Measurements from ENCODE around the gene TBC1D7.
A peak's percentile ranks its signal among the peaks of the same experiment; 100 is the strongest.

Gene TBC1D7

GRCh38 chr6:13294499-13295069, 33.8 kb downstream of the TBC1D7 start:
- H3K27me3 ChIP-seq (ENCODE audit: control insufficient read depth in 1 of 2, insufficient read depth in 1 of 2, low read length in 2 of 2) = no peaks in the 10 kb centered on the region
- no peak overlapping the region for H3K9ac ChIP-seq (ENCODE audit: low read length)
- no peak overlapping the region for H3K14ac ChIP-seq (ENCODE audit: low read length in 2 of 2)
- H3K9me3 ChIP-seq (ENCODE audit: control insufficient read depth, low read length) = no peaks in the 10 kb centered on the region
- H3K23ac ChIP-seq (ENCODE audit: low read length in 2 of 2) = no peak overlapping the region
- H4K8ac ChIP-seq (ENCODE audit: low read length) = no peak overlapping the region
- H3K79me1 ChIP-seq (replicated peaks; ENCODE audit: low read length, poor library complexity, severe bottlenecking) = peaks cover 40% of the 10 kb centered on the region
- H2BK120ac ChIP-seq (ENCODE audit: low read depth, low read length) = no peak overlapping the region
- H2BK5ac ChIP-seq (ENCODE audit: low read depth, low read length, poor library complexity, severe bottlenecking) = no peak overlapping the region
- peaks cover 57 to 62% of the 10 kb centered on the region in 2 experiments for H3K36me3 ChIP-seq (ENCODE audit: control insufficient read depth in 1 of 2, insufficient read depth in 2 of 2, low read depth in 1 of 2, low read length in 2 of 2)
- no peak overlapping the region for H3K27ac ChIP-seq (ENCODE audit: low read length, poor library complexity, severe bottlenecking)
- WGBS = 83% methylated on average over 11 of the region's 13 CpGs
- no peak overlapping the region for H3K4me2 ChIP-seq (ENCODE audit: low read length, poor library complexity, severe bottlenecking)
- no peak overlapping the region for H2BK15ac ChIP-seq (ENCODE audit: low read depth, poor library complexity, severe bottlenecking)
- DNase-seq = no peak
- H3K18ac ChIP-seq (ENCODE audit: low read depth in 1 of 2, low read length in 2 of 2) = no peak overlapping the region
- H2BK12ac ChIP-seq (ENCODE audit: low read length in 2 of 2) = no peak overlapping the region
- no peak overlapping the region for H2AFZ ChIP-seq (ENCODE audit: low read depth, low read length)
- H2AK5ac ChIP-seq (ENCODE audit: low read length, severe bottlenecking) = no peak overlapping the region
- no peak overlapping the region for H4K91ac ChIP-seq (ENCODE audit: low read length)
- peaks cover 10% of the 10 kb centered on the region for H3K4me1 ChIP-seq (ENCODE audit: control insufficient read depth, insufficient read depth, low read depth, low read length)
- no peak overlapping the region for H3K4me3 ChIP-seq (ENCODE audit: insufficient read depth in 1 of 2, low read depth in 1 of 2, low read length in 2 of 2)
- no peak overlapping the region for H3K4ac ChIP-seq (ENCODE audit: low read depth in 1 of 2, low read length in 2 of 2)

GRCh38 chr6:13292774-13293173, 35.6 kb downstream of the TBC1D7 start:
- peaks cover 8% of the 10 kb centered on the region for H3K4me1 ChIP-seq (ENCODE audit: control insufficient read depth, insufficient read depth, low read depth, low read length)
- no peak overlapping the region for H3K18ac ChIP-seq (ENCODE audit: low read depth in 1 of 2, low read length in 2 of 2)
- H3K4ac ChIP-seq (ENCODE audit: low read depth in 1 of 2, low read length in 2 of 2) = no peak overlapping the region
- H3K9ac ChIP-seq (ENCODE audit: low read length) = no peak overlapping the region
- H2AK5ac ChIP-seq (ENCODE audit: low read length, severe bottlenecking) = no peak overlapping the region
- H2BK120ac ChIP-seq (ENCODE audit: low read depth, low read length) = no peak overlapping the region
- no peaks in the 10 kb centered on the region for H3K9me3 ChIP-seq (ENCODE audit: control insufficient read depth, low read length)
- H3K4me3 ChIP-seq (ENCODE audit: insufficient read depth in 1 of 2, low read depth in 1 of 2, low read length in 2 of 2) = no peak overlapping the region
- H4K91ac ChIP-seq (ENCODE audit: low read length) = peak overlapping the region; percentile 58
- H3K79me1 ChIP-seq (replicated peaks; ENCODE audit: low read length, poor library complexity, severe bottlenecking) = peaks cover 38% of the 10 kb centered on the region
- no peak overlapping the region for H3K4me2 ChIP-seq (ENCODE audit: low read length, poor library complexity, severe bottlenecking)
- H2AFZ ChIP-seq (ENCODE audit: low read depth, low read length) = no peak overlapping the region
- no peak for DNase-seq
- no peak overlapping the region for H2BK5ac ChIP-seq (ENCODE audit: low read depth, low read length, poor library complexity, severe bottlenecking)
- WGBS = 93% methylated on average over 9 of the region's 9 CpGs
- H4K8ac ChIP-seq (ENCODE audit: low read length) = no peak overlapping the region
- no peak overlapping the region for H3K27ac ChIP-seq (ENCODE audit: low read length, poor library complexity, severe bottlenecking)
- H3K36me3 ChIP-seq (ENCODE audit: control insufficient read depth in 1 of 2, insufficient read depth in 2 of 2, low read depth in 1 of 2, low read length in 2 of 2) = peaks cover 54 to 67% of the 10 kb centered on the region in 2 experiments
- no peak overlapping the region for H3K23ac ChIP-seq (ENCODE audit: low read length in 2 of 2)
- H2BK12ac ChIP-seq (ENCODE audit: low read length in 2 of 2) = no peak overlapping the region
- no peaks in the 10 kb centered on the region for H3K27me3 ChIP-seq (ENCODE audit: control insufficient read depth in 1 of 2, insufficient read depth in 1 of 2, low read length in 2 of 2)
- no peak overlapping the region for H2BK15ac ChIP-seq (ENCODE audit: low read depth, poor library complexity, severe bottlenecking)
- no peak overlapping the region for H3K14ac ChIP-seq (ENCODE audit: low read length in 2 of 2)

DNA sequence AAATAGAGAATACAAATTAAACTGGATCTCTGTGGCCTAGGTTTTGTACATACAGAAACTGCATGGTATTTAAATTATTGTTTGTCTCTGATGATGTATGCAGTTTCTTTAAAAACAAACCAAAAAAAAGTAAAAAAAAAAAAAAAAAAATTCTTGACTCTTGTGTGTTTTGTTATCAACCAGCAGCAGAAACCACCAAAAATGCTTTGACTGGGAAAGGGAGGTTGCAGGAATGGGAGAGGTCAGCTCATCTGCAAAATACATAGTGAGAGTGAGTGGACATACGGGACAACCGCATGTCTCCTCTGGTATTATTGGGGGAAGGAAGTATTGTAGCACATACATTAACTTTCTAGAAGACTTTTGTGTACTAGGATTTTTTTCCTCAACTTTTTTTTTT, 38.0 kb downstream of the TBC1D7 start:
- Histone ChIP-seq H3K23ac (ENCODE audit: low read length in 2 of 2) (no peak overlapping the region), H3K4ac (ENCODE audit: low read depth in 1 of 2, low read length in 2 of 2) (no peak overlapping the region), H2BK15ac (ENCODE audit: low read depth, poor library complexity, severe bottlenecking) (no peak overlapping the region), H2BK12ac (ENCODE audit: low read length in 2 of 2) (no peak overlapping the region), H3K36me3 (ENCODE audit: control insufficient read depth in 1 of 2, insufficient read depth in 2 of 2, low read depth in 1 of 2, low read length in 2 of 2) (peaks cover 49 to 60% of the 10 kb centered on the region in 2 experiments), H4K8ac (ENCODE audit: low read length) (no peak overlapping the region), H3K27ac (ENCODE audit: low read length, poor library complexity, severe bottlenecking) (no peak overlapping the region), H3K4me2 (ENCODE audit: low read length, poor library complexity, severe bottlenecking) (no peak overlapping the region), H2BK120ac (ENCODE audit: low read depth, low read length) (no peak overlapping the region), H3K4me1 (ENCODE audit: control insufficient read depth, insufficient read depth, low read depth, low read length) (no peaks in the 10 kb centered on the region), H3K14ac (ENCODE audit: low read length in 2 of 2) (no peak overlapping the region), H3K27me3 (ENCODE audit: control insufficient read depth in 1 of 2, insufficient read depth in 1 of 2, low read length in 2 of 2) (no peaks in the 10 kb centered on the region), H3K79me1 (replicated peaks; ENCODE audit: low read length, poor library complexity, severe bottlenecking) (peaks cover 24% of the 10 kb centered on the region), H4K91ac (ENCODE audit: low read length) (no peak overlapping the region), H3K18ac (ENCODE audit: low read depth in 1 of 2, low read length in 2 of 2) (no peak overlapping the region), H2AK5ac (ENCODE audit: low read length, severe bottlenecking) (no peak overlapping the region), H2AFZ (ENCODE audit: low read depth, low read length) (no peak overlapping the region), H3K9me3 (ENCODE audit: control insufficient read depth, low read length) (no peaks in the 10 kb centered on the region), H3K4me3 (ENCODE audit: insufficient read depth in 1 of 2, low read depth in 1 of 2, low read length in 2 of 2) (no peak overlapping the region), H2BK5ac (ENCODE audit: low read depth, low read length, poor library complexity, severe bottlenecking) (no peak overlapping the region), H3K9ac (ENCODE audit: low read length) (no peak overlapping the region)
- no peak for DNase-seq
- WGBS = no CpG with 5 or more reads among the region's 2 CpGs

GRCh38 chr6:13289789-13290318, 38.5 kb downstream of the TBC1D7 start:
- H3K27me3 ChIP-seq (ENCODE audit: control insufficient read depth in 1 of 2, insufficient read depth in 1 of 2, low read length in 2 of 2) = no peaks in the 10 kb centered on the region
- no peak overlapping the region for H4K8ac ChIP-seq (ENCODE audit: low read length)
- H3K9me3 ChIP-seq (ENCODE audit: control insufficient read depth, low read length) = no peaks in the 10 kb centered on the region
- H2BK15ac ChIP-seq (ENCODE audit: low read depth, poor library complexity, severe bottlenecking) = no peak overlapping the region
- no peak overlapping the region for H3K27ac ChIP-seq (ENCODE audit: low read length, poor library complexity, severe bottlenecking)
- no peak overlapping the region for H3K4me3 ChIP-seq (ENCODE audit: insufficient read depth in 1 of 2, low read depth in 1 of 2, low read length in 2 of 2)
- no peak overlapping the region for H3K4ac ChIP-seq (ENCODE audit: low read depth in 1 of 2, low read length in 2 of 2)
- H3K4me1 ChIP-seq (ENCODE audit: control insufficient read depth, insufficient read depth, low read depth, low read length) = no peaks in the 10 kb centered on the region
- H2BK5ac ChIP-seq (ENCODE audit: low read depth, low read length, poor library complexity, severe bottlenecking) = no peak overlapping the region
- no peak overlapping the region for H3K18ac ChIP-seq (ENCODE audit: low read depth in 1 of 2, low read length in 2 of 2)
- WGBS = 96% methylated on average over 8 of the region's 9 CpGs
- peaks cover 44 to 59% of the 10 kb centered on the region in 2 experiments for H3K36me3 ChIP-seq (ENCODE audit: control insufficient read depth in 1 of 2, insufficient read depth in 2 of 2, low read depth in 1 of 2, low read length in 2 of 2)
- H2AK5ac ChIP-seq (ENCODE audit: low read length, severe bottlenecking) = no peak overlapping the region
- H4K91ac ChIP-seq (ENCODE audit: low read length) = no peak overlapping the region
- peaks cover 21% of the 10 kb centered on the region for H3K79me1 ChIP-seq (replicated peaks; ENCODE audit: low read length, poor library complexity, severe bottlenecking)
- H2AFZ ChIP-seq (ENCODE audit: low read depth, low read length) = no peak overlapping the region
- no peak overlapping the region for H2BK12ac ChIP-seq (ENCODE audit: low read length in 2 of 2)
- H3K9ac ChIP-seq (ENCODE audit: low read length) = no peak overlapping the region
- no peak overlapping the region for H3K23ac ChIP-seq (ENCODE audit: low read length in 2 of 2)
- no peak for DNase-seq
- no peak overlapping the region for H3K4me2 ChIP-seq (ENCODE audit: low read length, poor library complexity, severe bottlenecking)
- H2BK120ac ChIP-seq (ENCODE audit: low read depth, low read length) = no peak overlapping the region
- no peak overlapping the region for H3K14ac ChIP-seq (ENCODE audit: low read length in 2 of 2)
